H54 (cell line): Measurements from ENCODE around the gene CAMTA1.
"Not testable (repeated sequence)": the region's sequence is repeated elsewhere in the genome, so short reads cannot be mapped to it uniquely, and the experiment has no call there.

Source experiments
- DNase-seq: peaks from one replicate; pipeline ENCODE4 v3.0.0; 2011; ENCODE audit warnings: low spot score, mixed read lengths; ENCODE audit not compliant: insufficient read length
- FAIRE-seq: peaks from 3 replicates; lab custom pipeline; 2011; peaks lifted over from hg19 to GRCh38; lab: Jason Lieb, UNC
- POLR2A ChIP-seq: IDR thresholded peaks from 2 replicates; pipeline ENCODE4 v1.6.1; 2011; ENCODE audit warnings: low read depth, mild to moderate bottlenecking, low read length

The CAMTA1 gene

GRCh38 chr1:7594714-7595295 is 809.6 kb downstream of the CAMTA1 start:
- no peak for FAIRE-seq
- DNase-seq, result no peak
- TF ChIP-seq POLR2A, result no peak

- no peak for TF ChIP-seq POLR2A
- FAIRE-seq, result no peak
- no peak for DNase-seq
Observed at GRCh38 chr1:7595336-7595735, 810.1 kb downstream of the CAMTA1 start.

GRCh38 chr1:7596126-7596965 is 811.1 kb downstream of the CAMTA1 start:
- FAIRE-seq, result no peak
- no peak for TF ChIP-seq POLR2A
- DNase-seq, result no peak

GRCh38 chr1:7598058-7598457 is 812.8 kb downstream of the CAMTA1 start:
- FAIRE-seq, DNase-seq: not testable (repeated sequence)

- FAIRE-seq, result not testable (repeated sequence)
Observed at GRCh38 chr1:7604906-7605305, 819.7 kb downstream of the CAMTA1 start.

GRCh38 chr1:7606096-7606495 is 820.8 kb downstream of the CAMTA1 start:
- DNase-seq, result no peak
- no peak for TF ChIP-seq POLR2A
- no peak for FAIRE-seq

More at GRCh38 chr1:7604906-7605305, 819.7 kb downstream of the CAMTA1 start:
- not testable (repeated sequence) for DNase-seq

- no peak for FAIRE-seq
- no peak for DNase-seq
- TF ChIP-seq POLR2A, result no peak
Observed at GRCh38 chr1:7607097-7607496, 821.8 kb downstream of the CAMTA1 start.

- DNase-seq (no peak), FAIRE-seq (no peak)
- no peak for TF ChIP-seq POLR2A
Observed at GRCh38 chr1:7608628-7609305, 823.5 kb downstream of the CAMTA1 start.

GRCh38 chr1:7609311-7609994 is 824.2 kb downstream of the CAMTA1 start:
- FAIRE-seq (no peak), DNase-seq (no peak)
- no peak for TF ChIP-seq POLR2A

GRCh38 chr1:7610106-7610731 is 825.0 kb downstream of the CAMTA1 start:
- no peak for FAIRE-seq
- no peak for DNase-seq
- no peak for TF ChIP-seq POLR2A

- FAIRE-seq, result no peak
- DNase-seq, result no peak
- TF ChIP-seq POLR2A, result no peak
Observed at GRCh38 chr1:7610936-7611335, 825.7 kb downstream of the CAMTA1 start.

GRCh38 chr1:7611421-7612010 is 826.3 kb downstream of the CAMTA1 start:
- FAIRE-seq, result no peak
- no peak for TF ChIP-seq POLR2A
- DNase-seq, result no peak
